Neural crest cell (in vitro differentiated cells): ENCODE data around the gene MLN. TPM values are rescaled to one million over a fixed set of nuclear protein-coding genes. Genes with fewer than 3 reads are reported as not detected.

Experiments used
- DNase-seq: peaks from one replicate; pipeline ENCODE4 v3.0.0; 2021; ENCODE audit warnings: low read depth, mixed read lengths, low spot score
- H3K27ac Mint-ChIP-seq: one replicate; pipeline ENCODE4 v1.8.0; 2021; ENCODE audit warnings: mild to moderate bottlenecking, mixed read lengths; ENCODE audit not compliant: unreplicated experiment
- H3K27me3 Mint-ChIP-seq: 2 replicates; pipeline ENCODE4 v1.8.0; 2021; ENCODE audit warnings: low read depth, mild to moderate bottlenecking, mixed read lengths
- H3K36me3 Mint-ChIP-seq: 2 replicates; pipeline ENCODE4 v1.8.0; 2021; ENCODE audit warnings: low read depth, mild to moderate bottlenecking, mixed read lengths
- H3K4me1 Mint-ChIP-seq: 2 replicates; pipeline ENCODE4 v1.8.0; 2021; ENCODE audit warnings: mixed read lengths
- H3K4me3 Mint-ChIP-seq: one replicate; pipeline ENCODE4 v1.8.0; 2021; ENCODE audit warnings: mild to moderate bottlenecking, mixed read lengths
- H3K9me3 Mint-ChIP-seq: 2 replicates; pipeline ENCODE4 v1.8.0; 2021; ENCODE audit warnings: mixed read lengths
- total RNA-seq: library from RNA; stranded (reverse); gene quantifications from 2 replicates; pipeline ENCODE4 v1.2.1, GENCODE V29; 2021
- TF ChIP-seq, protein P1 (sequence below): fragments of 200-600 bp; sonication (generic); conservative IDR thresholded peaks from 2 replicates; pipeline ENCODE4 v1.5.0; 2021; ENCODE audit warnings: antibody characterized with exemption, mild to moderate bottlenecking

The MLN gene
- total RNA-seq, 1 donor from 2014 or later = not detected

GRCh38 chr6:33770833-33771145 is 33.0 kb downstream of the MLN start:
- peaks cover 5% of the 10 kb centered on the region for H3K27me3 Mint-ChIP-seq
- no peak overlapping the region for H3K27ac Mint-ChIP-seq
- H3K36me3 Mint-ChIP-seq = peaks cover 4% of the 10 kb centered on the region
- H3K4me3 Mint-ChIP-seq = no peak overlapping the region
- no peaks in the 10 kb centered on the region for H3K9me3 Mint-ChIP-seq
- TF ChIP-seq, protein P1, sequence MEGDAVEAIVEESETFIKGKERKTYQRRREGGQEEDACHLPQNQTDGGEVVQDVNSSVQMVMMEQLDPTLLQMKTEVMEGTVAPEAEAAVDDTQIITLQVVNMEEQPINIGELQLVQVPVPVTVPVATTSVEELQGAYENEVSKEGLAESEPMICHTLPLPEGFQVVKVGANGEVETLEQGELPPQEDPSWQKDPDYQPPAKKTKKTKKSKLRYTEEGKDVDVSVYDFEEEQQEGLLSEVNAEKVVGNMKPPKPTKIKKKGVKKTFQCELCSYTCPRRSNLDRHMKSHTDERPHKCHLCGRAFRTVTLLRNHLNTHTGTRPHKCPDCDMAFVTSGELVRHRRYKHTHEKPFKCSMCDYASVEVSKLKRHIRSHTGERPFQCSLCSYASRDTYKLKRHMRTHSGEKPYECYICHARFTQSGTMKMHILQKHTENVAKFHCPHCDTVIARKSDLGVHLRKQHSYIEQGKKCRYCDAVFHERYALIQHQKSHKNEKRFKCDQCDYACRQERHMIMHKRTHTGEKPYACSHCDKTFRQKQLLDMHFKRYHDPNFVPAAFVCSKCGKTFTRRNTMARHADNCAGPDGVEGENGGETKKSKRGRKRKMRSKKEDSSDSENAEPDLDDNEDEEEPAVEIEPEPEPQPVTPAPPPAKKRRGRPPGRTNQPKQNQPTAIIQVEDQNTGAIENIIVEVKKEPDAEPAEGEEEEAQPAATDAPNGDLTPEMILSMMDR = no peak
- DNase-seq = no peak
- H3K4me1 Mint-ChIP-seq = peaks cover 24% of the 10 kb centered on the region

DNA sequence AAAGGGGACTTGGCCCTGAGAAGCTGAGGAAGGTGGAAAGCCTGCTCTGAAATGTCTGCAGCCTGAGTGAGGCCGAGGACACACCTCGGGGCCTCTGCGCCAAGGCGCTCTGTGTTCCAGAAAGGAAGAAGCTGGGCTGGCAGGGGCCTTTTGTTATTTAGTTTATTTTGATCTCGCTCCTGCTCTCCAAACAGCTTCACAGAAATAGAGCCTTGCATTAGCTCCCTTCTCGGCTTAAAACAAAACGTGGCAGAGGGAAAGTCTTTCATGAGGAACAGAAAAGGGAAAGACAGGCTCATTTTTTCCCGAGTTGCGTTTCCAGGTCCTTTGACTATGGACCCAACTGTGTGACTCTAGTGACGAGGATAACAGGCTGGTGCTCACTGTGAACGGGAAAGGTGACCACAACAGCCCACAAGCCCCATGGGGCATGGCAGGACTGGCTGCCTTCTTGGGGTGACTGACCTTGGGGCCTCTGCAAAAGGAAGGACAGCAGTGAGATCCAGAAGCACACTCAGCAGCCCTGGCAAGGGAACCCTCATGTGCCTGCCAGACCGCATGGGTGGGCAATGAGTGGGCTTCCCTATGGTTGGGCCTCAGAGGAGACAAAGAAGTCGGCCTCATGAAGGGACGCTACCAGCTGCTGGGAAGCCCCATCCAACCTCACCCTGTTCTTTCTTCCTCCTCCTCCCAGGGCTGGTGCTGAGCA is 33.5 kb downstream of the MLN start:
- peaks cover 5% of the 10 kb centered on the region for H3K27me3 Mint-ChIP-seq
- no peak overlapping the region for H3K4me3 Mint-ChIP-seq
- H3K4me1 Mint-ChIP-seq = peaks cover 24% of the 10 kb centered on the region
- no peak for DNase-seq
- TF ChIP-seq, protein P1 = no peak
- H3K36me3 Mint-ChIP-seq = peaks cover 4% of the 10 kb centered on the region
- no peak overlapping the region for H3K27ac Mint-ChIP-seq
- no peaks in the 10 kb centered on the region for H3K9me3 Mint-ChIP-seq

DNA sequence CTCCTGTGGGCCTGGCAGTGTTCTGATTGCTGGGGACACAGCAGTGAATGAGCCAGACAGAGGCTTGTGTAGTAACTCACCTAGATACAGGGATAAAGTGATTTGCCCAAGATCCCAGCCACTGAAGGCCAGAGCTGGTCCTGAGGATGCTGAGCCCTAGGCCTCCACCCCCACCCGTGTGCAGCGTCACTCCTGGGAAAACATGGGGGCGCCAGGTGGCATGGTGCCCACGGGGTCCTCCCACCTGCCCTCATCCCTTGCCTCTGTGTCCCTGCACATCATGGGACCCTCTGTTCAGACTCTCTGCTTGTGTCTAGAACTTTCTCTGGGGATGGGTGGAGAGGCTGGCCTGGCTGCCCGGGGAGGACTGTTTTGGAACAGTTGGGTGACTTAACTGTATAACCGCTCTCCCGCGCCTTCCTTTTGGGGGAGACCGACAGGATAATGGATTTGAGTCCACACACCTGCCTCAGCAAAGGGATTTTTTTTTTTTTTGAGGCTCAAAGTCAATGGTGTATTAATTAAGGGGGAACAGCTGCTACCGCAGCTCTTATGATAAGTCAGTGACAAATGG is 34.5 kb downstream of the MLN start:
- Mint-ChIP-seq H3K27ac (no peak overlapping the region), H3K4me1 (peaks cover 24% of the 10 kb centered on the region), H3K9me3 (no peaks in the 10 kb centered on the region), H3K4me3 (no peak overlapping the region), H3K27me3 (peaks cover 5% of the 10 kb centered on the region), H3K36me3 (no peaks in the 10 kb centered on the region)
- TF ChIP-seq, protein P1 = no peak
- no peak for DNase-seq

- Mint-ChIP-seq H3K4me1 (peaks cover 24% of the 10 kb centered on the region), H3K27me3 (peaks cover 5% of the 10 kb centered on the region), H3K27ac (no peak overlapping the region), H3K9me3 (no peaks in the 10 kb centered on the region), H3K36me3 (no peaks in the 10 kb centered on the region), H3K4me3 (peak overlapping the region; percentile 5)
- peak; percentile 92 for DNase-seq
- TF ChIP-seq, protein P1 = peak; percentile 80
These were observed 35.1 kb downstream of the MLN start for GRCh38 chr6:33768644-33769120.

DNA sequence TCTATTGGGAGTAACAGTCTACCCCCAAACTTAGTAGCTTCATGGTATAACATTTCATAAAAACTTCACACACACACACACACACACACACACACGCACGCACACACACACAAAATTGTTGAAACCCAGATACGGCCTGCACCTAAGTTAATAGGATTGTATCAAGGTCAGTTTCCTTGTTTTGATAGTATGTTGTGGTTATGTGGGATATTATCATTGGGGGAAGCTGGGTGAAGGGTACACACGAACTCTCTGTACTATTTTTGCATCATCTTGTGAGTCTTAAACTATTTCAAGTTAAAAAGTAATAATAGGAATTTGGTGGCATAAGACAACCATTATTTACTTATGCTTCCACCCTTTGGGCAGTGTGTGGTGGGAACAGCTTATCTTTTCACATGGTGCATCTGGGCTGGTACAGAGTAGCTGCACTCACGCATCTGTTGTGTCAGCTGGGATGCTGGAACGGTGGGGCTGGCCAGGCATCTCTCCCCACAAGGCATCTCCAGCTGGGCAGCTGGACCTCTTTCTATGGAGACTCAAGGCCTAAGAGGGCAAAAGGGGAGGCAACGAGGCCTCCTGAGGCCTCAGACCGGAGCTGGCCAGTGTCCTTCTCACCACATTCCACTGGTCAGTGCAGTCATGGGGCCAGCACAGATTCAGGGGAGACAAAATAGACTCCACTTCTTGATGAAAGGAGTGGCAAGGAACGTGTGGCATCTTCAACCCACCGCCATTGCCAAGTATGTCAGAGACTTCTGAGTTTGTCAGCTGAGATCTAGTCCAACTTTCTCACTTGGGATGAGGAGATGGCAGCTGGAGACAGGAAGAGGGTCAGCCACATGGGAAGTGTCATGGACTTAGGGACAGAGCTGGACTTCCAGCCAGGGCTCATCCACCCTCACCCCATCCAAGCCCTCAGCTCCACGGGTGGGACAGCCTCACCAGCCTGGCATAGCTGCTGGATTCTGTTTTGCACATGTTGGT is 36.6 kb downstream of the MLN start:
- H3K27me3 Mint-ChIP-seq = peaks cover 5% of the 10 kb centered on the region
- peaks cover 26% of the 10 kb centered on the region for H3K4me1 Mint-ChIP-seq
- H3K36me3 Mint-ChIP-seq = no peaks in the 10 kb centered on the region
- TF ChIP-seq, protein P1 = no peak
- no peaks in the 10 kb centered on the region for H3K9me3 Mint-ChIP-seq
- no peak overlapping the region for H3K4me3 Mint-ChIP-seq
- H3K27ac Mint-ChIP-seq = no peak overlapping the region
- DNase-seq = no peak
